NCI-H128 (cell line): ENCODE data around the gene CEP70.
"Not testable (repeated sequence)": the region's sequence is repeated elsewhere in the genome, so short reads cannot be mapped to it uniquely, and the experiment has no call there.

ENCODE experiments used
- DNase-seq: peaks from one replicate; lab custom pipeline; 2025; ENCODE audit not compliant: unreplicated experiment; lab: John Stamatoyannopoulos, UW

Gene CEP70

DNA sequence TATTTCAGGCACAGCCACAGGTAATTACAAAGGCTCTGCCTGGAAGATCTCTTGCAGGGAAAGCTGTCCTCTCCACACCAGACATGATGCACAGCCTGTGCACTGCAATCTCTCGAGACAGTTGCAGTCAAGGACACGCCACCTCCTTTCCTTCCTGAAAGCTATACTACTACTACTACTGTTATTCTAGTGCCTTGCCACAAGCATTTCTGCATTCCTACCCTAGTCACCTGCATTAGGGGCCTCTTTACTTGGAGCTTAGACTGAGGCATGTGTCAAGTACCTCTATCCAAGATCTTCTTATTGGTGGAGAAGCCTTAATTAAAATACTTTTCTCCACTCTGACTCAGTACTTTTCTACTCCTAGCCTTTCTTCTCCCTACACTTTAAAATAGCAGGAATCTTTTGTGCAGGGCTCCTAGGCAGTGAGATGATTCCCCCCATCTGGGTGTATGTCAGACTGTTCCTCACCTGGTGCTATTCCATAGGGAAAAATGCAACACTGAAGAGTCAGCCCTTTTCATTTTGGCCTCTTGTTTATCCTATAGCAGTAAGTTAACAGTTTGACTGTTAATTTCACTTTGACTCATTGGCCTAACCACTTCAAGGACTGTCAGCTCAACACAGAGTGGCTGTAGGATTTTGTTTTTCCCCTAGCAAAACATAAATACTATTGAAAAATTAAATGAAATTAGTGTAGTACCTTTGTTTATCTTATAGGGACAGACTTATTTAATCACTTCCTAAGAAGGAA is 80.8 kb downstream of the CEP70 start:
- no peak for DNase-seq

DNA sequence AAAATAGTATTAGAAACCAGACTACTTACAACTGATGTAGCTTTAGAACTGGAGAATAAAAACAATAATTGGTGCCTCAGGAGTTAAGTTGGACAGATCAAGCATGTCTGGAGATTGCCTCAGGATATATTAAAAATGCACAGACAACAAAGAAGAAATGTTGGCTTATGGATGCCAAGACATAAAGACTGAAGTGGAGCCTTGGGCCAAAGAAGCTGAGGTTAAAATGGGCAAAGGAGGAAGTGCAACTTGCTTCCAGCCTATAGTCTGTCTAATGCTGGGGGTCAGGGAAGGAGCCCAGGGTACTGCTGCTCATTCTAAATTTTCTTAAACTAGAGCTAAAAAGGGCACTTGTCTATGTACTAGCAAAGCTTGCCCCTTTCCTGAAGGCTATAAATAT is 82.1 kb downstream of the CEP70 start:
- no peak for DNase-seq

DNA sequence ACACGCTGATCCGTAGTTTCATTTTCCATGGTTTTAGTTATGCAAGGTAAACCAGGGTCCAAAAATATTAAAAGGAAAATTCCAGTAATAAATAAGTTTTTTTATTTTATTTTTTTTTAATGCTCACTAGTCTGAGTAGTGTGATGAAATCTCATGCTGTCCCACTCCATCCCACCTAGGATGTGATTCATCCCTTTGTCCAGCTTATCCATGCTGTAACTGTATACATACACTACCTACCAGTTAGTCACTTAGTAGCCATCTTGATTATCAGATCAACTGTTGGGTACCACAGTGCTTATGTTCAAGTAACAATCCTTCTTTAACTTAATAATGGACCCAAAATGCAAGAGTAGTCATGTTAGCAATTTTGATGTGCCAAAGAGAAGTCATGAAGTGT is 84.5 kb downstream of the CEP70 start:
- no peak for DNase-seq

DNA sequence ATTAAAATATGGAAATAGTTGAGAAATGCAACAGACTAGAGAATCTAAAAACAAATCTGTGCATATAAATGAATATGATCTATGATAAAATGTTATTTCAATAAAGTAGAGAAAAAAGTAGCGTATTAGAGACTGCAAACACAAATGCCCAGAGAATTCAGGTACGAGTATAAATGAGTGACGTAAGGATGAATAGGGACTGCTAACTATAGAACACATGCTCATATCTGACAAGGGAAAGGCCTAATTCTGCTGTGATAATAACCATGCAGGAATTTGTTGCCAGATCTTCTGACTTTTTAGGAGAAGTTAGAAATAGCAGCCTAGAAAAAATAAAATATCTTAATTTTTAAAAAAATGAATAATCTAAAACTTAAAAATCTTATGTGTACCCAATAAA is 86.5 kb downstream of the CEP70 start:
- no peak for DNase-seq

DNA sequence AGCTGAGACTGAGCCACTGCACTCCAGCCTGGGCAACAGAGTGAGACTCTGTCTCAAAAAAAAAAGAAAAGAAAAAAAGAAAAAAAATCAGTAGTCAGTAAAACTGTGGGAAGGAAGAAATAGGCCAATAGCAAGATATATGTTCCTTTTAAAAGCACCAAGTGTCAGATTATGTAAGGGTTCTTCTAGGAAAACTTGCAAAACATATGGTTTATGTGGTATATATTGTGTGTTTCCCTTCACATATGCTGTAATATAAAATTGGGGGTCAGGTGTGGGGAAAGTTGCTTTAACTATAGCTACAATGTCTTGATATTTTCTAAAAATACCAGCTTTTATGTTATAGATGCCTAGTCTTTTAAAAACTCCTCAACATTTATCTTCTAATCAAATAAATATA is 95.1 kb downstream of the CEP70 start:
- no peak for DNase-seq

DNA sequence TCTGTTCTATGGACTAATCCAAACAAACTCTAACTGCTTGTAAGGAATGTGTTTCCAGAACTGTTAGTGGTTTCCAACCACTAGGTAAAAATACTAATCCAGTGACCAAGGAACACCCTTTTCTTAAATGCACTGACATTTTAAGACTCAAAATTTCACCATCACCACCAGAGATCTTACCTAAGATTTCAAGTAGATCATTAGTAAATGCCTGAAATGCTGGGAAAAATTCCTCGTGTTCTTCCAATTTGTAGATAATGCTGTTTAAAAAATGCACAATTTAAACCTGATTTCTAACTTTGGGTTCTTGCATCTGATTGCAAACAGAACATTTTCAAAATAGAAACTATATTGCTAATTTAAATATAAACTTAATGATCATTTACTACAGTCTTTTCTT is 96.2 kb downstream of the CEP70 start:
- DNase-seq = no peak

DNA sequence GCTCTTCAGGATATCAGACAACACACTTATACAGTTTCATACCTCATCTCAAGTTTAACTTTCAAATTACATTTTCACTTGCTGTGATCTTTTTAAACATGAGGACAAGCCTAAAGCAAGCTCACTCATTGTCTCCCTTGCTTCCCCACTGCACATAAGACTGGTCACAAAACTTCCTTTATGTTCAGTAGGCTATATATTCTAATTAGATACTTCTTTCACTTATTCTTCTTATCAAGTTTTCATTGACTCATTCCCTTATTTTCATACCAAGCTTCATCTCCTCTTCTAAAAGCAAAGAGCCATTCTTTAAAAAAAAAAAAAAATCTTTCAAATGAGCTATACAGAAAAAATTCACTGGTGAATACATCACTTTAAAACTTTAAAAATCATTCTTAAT is 97.0 kb downstream of the CEP70 start:
- no peak for DNase-seq

DNA sequence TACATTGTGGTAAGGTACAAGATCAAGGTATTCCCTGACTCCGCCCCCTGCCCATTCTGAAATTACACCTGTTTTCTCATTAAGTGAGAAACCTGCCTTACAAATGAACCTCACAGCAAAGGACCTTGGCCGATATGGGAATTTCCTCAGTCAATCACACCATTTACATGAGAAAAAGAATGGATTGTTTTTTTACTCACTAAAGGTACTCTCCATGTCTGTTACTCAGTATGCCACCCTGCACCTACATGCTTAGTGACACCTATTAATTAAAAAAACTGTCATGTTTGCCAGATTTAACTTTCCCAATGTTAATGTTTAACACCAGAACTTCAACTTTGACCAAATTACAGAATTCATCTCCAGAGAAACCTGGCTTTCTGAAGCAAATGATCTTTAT is 97.6 kb downstream of the CEP70 start:
- DNase-seq = no peak

DNA sequence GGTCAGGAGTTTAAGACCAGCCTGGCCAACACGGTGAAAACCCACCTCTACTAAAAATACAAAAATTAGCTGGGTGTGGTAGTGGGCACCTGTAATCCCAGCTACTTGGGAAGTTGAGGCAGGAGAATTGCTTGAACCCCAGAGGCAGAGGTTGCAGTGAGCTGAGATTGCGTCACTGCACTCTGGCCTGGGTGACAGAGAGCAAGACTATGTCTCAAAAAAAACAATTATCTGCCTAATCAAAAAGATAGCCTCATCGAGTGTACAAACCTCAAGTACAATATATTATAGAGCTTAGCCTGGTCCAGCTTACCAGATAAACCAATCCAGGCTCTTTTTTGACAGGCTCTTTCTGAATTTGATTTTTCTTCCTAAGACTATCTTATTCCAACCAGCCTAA is 98.4 kb downstream of the CEP70 start:
- DNase-seq = not testable (repeated sequence)

DNA sequence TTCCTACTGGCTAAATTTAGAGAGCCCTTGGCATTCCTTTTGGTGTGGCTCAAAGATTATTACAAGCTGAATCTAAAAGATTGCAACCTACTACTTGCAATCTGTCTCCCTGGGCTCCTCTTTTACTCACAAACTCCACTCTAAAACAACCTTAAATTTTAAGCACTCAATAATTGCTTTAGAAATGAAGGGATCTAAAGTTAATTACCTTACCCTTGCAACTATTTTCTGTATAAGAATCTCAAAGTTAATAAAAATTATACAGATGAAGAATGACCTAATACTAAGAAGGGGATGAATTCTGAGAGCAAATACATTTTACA is 99.5 kb downstream of the CEP70 start:
- no peak for DNase-seq

DNA sequence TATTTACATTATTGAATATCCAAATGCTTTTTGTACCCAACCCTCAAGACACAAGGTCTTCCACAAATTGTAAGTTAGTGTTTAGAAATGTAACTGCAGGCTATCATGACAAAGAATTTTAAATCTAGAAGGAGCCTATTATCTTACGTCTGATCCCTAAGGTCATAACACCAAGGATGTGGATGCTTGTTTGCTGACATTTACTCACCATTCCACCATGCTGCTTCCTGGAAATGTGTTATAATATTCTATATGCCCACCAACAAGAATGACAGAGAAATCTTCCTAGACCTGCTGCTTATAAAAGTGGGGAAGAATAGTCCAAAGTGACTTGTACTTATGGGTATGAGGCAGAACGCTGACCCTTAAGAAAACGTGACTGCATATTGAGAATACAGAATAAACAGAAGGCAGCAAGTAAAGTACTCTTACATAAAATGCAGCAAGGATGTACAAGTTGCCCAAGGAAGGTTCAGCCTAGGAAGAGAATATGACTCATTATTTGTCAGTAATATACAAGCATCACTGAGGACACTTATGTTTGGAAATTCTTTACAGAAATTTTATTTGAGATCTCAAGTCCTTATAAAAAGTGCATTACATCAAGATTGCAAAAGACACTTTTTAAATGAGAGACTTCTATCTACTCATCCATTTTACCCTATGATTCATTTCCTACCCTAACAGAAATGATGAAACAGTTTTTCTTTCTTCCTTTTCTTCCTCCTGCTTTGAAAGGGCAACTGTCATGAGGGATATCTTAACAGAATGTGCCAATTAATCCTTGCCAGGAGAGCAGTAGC is 100.1 kb downstream of the CEP70 start:
- DNase-seq = no peak

DNA sequence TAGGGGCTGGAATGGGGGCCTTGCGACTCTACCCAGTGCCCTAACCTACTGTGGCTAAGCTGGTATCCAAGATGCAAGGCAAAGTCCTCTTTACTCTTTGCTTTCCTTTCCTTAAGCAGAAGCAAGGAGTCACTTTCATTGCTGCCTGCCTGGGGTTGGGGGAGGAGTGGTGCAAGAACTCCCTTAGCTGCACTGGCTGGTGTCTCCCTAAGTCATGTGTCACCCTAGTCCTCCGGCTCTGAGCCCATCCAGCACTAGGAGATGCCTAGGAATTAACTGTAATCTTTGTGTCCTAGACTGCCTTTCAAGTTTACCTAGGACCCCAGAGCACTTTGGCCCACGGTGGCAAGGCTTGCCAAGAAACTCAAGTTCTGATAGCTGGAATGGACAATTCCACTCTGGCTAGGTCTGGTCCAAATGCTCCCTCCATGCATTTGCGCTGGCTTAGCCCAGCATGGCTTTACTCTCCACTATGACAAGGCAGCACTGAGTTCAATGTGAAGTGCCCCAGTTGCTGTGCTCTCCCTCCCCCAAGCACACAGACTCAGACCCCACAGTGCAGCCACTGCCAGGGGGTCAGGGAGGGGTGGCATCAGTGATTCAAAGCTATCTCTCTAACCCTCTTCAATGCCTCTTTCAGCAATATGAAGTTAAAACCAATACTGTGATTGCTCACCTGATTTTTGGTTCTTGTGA is 100.9 kb downstream of the CEP70 start:
- no peak for DNase-seq

DNA sequence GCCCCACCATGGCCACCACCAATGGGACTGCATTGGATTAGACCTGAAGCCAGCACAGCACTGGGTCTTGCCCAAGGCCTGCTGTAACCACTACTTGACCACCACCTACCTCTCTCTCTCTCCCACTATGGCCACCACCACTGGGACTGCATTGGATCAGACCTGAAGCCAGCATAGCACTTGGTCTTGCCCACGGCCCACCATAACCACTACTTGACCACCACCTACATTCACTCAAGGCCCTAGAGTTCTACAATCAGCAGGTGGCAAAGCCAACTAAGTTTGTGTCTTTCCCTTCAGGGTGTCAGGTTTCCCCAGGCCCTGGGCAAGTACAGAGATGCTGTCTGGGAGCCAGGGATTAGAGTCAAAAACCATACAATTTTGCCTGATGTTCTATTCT is 102.1 kb downstream of the CEP70 start:
- DNase-seq = no peak

DNA sequence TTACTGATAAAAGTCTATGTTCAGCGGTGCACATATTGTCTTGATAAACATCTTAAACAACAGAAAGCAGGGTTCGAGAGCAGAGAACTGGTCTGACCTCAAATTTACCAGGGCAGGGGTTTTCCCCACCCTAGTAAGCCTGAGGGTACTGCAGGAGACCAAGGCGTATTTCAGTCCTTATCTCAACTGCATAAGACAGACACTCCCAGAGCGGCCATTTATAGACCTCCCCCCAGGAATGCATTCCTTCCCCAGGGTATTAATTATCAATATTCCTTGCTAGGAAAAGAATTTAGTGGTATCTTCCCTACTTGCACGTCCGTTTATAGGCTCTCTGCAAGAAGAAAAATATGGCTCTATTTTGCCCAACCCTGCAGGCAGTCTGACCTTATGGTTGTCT is 107.5 kb downstream of the CEP70 start:
- DNase-seq = not testable (repeated sequence)

DNA sequence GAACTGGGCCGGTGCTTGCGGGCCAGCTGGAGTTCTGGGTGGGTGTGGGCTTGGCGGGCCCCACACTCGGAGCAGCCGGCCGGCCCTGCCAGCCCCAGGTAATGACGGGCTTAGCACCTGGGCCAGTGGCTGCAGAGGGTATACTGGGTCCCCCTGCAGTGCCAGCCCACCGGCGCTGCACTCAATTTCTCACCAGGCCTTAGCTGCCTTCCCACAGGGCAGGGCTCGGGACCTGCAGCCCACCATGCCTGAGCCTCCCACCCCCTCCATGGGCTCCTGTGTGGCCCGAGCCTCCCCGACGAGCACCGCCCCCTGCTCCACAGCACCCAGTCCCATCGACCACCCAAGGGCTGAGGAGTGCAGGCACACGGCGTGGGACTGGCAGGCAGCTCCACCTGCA is 109.4 kb downstream of the CEP70 start:
- not testable (repeated sequence) for DNase-seq

DNA sequence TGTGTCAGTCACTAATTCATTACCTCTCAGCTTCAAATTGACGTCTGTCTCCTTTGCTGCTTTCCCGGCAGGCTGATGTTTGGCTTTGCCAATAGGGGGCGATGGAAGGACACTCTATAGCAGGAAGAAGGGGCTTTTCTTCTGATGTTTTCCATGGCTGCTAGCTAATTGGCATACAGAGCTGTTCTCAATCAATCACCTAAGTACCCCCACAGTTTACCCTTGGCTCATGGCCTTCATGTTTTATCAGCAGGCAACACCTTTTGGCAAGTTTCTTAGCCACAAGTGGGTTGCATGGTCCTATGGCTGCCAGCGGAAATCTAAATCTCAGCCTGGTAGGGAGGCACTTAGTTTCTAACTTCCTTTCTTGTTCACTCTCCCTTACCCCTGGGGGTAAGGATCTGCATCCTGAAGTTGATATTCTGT is 114.6 kb downstream of the CEP70 start:
- DNase-seq = peak; percentile 34

DNA sequence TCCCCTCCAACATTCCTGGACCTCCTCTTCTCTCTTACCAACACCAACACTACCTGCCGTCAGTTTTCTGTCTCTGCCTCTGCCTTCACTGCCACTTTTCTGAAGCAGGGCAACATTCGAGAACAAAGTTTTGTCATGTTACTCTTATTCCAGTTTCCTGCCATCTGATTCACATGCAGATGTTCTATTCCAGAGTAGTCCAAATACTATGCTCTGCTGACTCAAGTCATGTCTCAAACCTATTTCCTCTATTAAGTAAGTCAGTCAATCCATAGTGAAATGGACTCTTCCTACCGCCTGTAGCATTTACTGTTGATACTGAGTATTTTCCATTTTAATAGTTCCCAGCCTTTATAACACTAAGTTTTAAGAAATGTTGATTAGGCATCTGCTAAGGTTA is 116.3 kb downstream of the CEP70 start:
- no peak for DNase-seq

DNA sequence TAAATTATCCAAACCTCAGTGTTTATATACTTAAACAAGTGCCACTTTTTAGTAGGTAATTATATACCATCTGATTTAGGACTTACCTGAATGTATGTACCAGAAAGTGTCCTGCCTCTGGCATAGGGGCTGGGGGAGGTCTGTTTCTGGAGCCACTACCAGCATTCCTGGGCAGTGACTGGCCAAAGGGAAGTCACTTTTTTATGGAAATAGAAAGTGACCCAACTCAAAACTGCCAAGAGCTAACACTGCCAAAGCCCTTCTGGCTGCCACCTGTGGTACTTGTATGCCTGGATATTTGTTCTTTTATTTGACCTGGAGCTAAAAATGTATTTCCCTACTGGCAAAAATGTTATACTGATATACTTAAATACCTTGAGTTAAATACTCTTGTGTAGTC is 116.9 kb downstream of the CEP70 start:
- no peak for DNase-seq

DNA sequence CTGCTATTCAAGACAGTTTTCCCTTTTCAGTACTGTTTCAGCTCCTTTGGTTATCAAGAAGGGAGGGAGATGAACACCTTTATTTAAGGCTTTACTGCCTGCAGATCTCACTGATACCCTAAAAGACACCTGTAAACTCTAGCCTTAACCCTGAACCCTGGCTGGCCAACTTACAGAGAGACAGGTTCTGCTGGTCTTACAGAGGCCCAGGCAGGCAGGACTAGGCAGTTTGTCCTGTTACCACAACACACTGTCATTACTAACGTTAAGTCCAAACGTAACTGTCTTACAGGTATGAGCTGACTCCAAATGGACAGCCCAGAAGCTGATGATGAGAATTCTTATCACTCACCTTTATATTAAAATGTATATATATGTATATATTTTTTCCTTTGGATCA is 117.5 kb downstream of the CEP70 start:
- DNase-seq = no peak

DNA sequence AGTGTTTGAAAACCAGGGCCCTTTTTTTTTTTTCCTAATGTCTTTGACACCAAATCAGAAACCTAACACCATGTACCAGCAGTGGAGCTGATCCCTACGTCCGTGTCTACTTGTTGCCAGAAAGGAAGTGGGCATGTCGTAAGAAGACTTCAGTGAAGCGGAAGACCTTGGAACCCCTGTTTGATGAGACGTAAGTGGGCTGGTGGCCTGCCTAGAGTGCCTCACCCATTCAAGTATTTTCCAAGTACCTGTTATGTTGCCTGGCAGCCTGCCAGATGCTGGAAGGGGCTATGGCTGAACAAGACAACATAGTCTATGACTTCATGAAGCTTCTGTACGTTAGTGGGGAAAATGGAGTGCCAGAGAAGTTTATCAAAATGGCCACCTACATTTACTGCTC is 119.9 kb downstream of the CEP70 start:
- peak; percentile 9 for DNase-seq

DNA sequence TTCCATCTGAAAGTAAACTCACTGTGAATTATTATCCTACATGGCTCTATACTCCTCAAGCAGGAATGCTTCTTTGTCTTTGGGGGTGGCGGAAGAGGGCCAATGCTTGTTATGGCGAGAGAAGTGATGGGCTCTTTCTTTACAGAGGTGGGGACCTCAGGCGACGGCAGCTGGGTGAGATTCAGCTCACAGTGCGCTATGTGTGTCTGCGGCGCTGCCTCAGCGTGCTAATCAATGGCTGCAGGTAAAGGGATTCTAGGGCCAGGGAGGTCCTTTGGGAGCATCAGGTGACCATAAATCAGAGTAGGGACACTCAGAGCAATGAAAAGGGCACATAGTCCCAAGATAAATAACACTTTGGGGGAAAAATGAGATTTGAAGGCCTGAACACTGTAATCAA is 120.7 kb downstream of the CEP70 start:
- no peak for DNase-seq

DNA sequence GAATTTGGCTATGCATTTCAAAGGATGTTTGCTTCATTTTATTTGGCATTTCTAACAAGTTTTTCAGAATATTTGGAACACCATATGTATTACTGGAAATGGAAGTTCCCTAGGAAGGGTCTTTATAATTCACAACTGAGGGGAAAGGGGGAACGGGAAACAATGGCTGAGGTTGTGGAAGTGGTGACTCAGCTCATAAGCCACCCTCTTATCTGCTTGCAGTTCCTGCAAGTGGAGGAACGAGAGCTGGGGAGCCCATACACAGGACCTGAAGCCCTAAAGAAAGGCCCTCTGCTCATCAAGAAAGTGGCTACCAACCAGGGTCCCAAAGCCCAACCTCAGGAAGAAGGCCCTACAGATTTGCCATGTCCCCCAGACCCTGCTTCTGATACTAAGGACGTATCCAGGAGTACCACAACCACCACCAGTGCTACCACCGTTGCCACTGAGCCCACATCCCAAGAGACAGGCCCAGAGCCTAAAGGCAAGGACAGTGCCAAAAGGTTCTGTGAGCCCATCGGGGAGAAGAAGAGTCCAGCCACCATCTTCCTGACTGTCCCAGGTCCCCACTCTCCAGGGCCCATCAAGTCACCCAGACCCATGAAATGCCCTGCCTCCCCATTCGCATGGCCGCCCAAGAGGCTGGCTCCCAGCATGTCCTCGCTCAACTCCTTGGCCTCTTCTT is 121.8 kb downstream of the CEP70 start:
- DNase-seq = no peak
